ENCODE data around the gene OR52D1. TPM values are rescaled to one million over a fixed set of nuclear protein-coding genes. Genes with fewer than 3 reads are reported as not detected.

The OR52D1 gene
- not detected for total RNA-seq

- in situ Hi-C loops (cut with MboI; ENCODE audit: low sequenced_read_pairs in 4 of 4) (loop anchor here in 2 of 4 donors (10.0 to 25.0 kb wide), 2 partner anchors 316 to 324 kb away; partner anchors contain the start of gene OR52N2 (in 2 of the 2)), intact Hi-C loops (cut with DNase I; ENCODE audit: low total_unique reads) (no loop called here)
- no peak for TF ChIP-seq CTCF (IDR thresholded peaks at IDR 0.05 in 4 of 5, conservative IDR thresholded peaks at IDR 0.05 in 1 of 5)
- no peak for TF ChIP-seq POLR2A (IDR thresholded peaks at IDR 0.05)
- H3K9me3 ChIP-seq: no peaks in the 10 kb centered on the region
- DNase-seq (no peak), ATAC-seq (no peak)
- H3K27me3 ChIP-seq: no peaks in the 10 kb centered on the region
- H3K36me3 ChIP-seq: no peaks in the 10 kb centered on the region
- no peak within 1 kb of the TSS for H3K27ac ChIP-seq
- H3K4me3 ChIP-seq: no peak within 1 kb of the TSS
- no peaks in the 10 kb centered on the region for H3K4me1 ChIP-seq
Measured at GRCh38 chr11:5488385-5488784, at the start of gene OR52D1. OR52D1 (plus strand) TSS chr11:5488685; CDS start chr11:5488707, 22 bp downstream.

- no peak for TF ChIP-seq CTCF (IDR thresholded peaks at IDR 0.05 in 4 of 5, conservative IDR thresholded peaks at IDR 0.05 in 1 of 5)
- no peak for TF ChIP-seq POLR2A (IDR thresholded peaks at IDR 0.05)
- H3K36me3 ChIP-seq: no peaks in the 10 kb centered on the region
Measured at GRCh38 chr11:5441414-5441813, 47.1 kb upstream of the OR52D1 start, which contains the start of gene OR51I1. OR51I1 (minus strand) TSS chr11:5441514; CDS start chr11:5441514, 0 bp downstream.

GRCh38 chr11:5443835-5444393, 44.6 kb upstream of the OR52D1 start:
- intact Hi-C loops (cut with DNase I; ENCODE audit: low total_unique reads) (no loop called here), in situ Hi-C loops (cut with MboI; ENCODE audit: low sequenced_read_pairs in 4 of 4) (no loop called here)
- Histone ChIP-seq H3K4me3 (no peak overlapping the region), H3K36me3 (no peaks in the 10 kb centered on the region), H3K27me3 (no peaks in the 10 kb centered on the region), H3K9me3 (no peaks in the 10 kb centered on the region), H3K27ac (no peak overlapping the region), H3K4me1 (no peaks in the 10 kb centered on the region)
- ATAC-seq (no peak), DNase-seq (no peak)
- TF ChIP-seq POLR2A (IDR thresholded peaks at IDR 0.05) (no peak), CTCF (IDR thresholded peaks at IDR 0.05 in 4 of 5, conservative IDR thresholded peaks at IDR 0.05 in 1 of 5) (no peak)

More at GRCh38 chr11:5441414-5441813, 47.1 kb upstream of the OR52D1 start, which contains the start of gene OR51I1:
- DNase-seq (no peak), ATAC-seq (no peak)
- in situ Hi-C loops (cut with MboI; ENCODE audit: low sequenced_read_pairs in 4 of 4) (no loop called here), intact Hi-C loops (cut with DNase I; ENCODE audit: low total_unique reads) (no loop called here)
- Histone ChIP-seq H3K4me1 (no peaks in the 10 kb centered on the region), H3K4me3 (no peak within 1 kb of the TSS), H3K27me3 (no peaks in the 10 kb centered on the region), H3K9me3 (no peaks in the 10 kb centered on the region), H3K27ac (no peak within 1 kb of the TSS)

- H3K4me1 ChIP-seq: no peaks in the 10 kb centered on the region
- no peak within 1 kb of the TSS for H3K4me3 ChIP-seq
- H3K9me3 ChIP-seq: no peaks in the 10 kb centered on the region
- H3K36me3 ChIP-seq: no peaks in the 10 kb centered on the region
- intact Hi-C loops (cut with DNase I; ENCODE audit: low total_unique reads) (no loop called here), in situ Hi-C loops (cut with MboI; ENCODE audit: low sequenced_read_pairs in 4 of 4) (no loop called here)
- DNase-seq (no peak), ATAC-seq (no peak)
- no peaks in the 10 kb centered on the region for H3K27me3 ChIP-seq
- H3K27ac ChIP-seq: no peak within 1 kb of the TSS
- TF ChIP-seq CTCF (IDR thresholded peaks at IDR 0.05 in 4 of 5, conservative IDR thresholded peaks at IDR 0.05 in 1 of 5): no peak
Measured at GRCh38 chr11:5449023-5449422, 39.5 kb upstream of the OR52D1 start, which contains the start of gene OR51I2. OR51I2 (plus strand) TSS chr11:5449323; CDS start chr11:5453489, 4,166 bp downstream.
